Measurements from ENCODE around the gene HLA-DMB. TPM values are rescaled to one million over a fixed set of nuclear protein-coding genes. Genes with fewer than 3 reads are reported as not detected.

HLA-DMB gene
- total RNA-seq, 1 experiment from 2014 or later, result 1.7 TPM

- Histone ChIP-seq H3K4ac (ENCODE audit: low read depth, low read length) (peak overlapping the region; percentile 72; the same call in 1 of the 2 replicates), H3K14ac (ENCODE audit: insufficient read depth, low read length) (peak overlapping the region; percentile 91; the same call in 1 of the 2 replicates), H4K5ac (ENCODE audit: insufficient read length, low read depth, low read length) (peak overlapping the region; percentile 99), H2AK5ac (ENCODE audit: insufficient read length, low read length) (peak overlapping the region; percentile 44), H3K4me1 (ENCODE audit: insufficient read depth, low read length) (no peaks in the 10 kb centered on the region), H3K4me2 (ENCODE audit: insufficient read depth, insufficient read length, low read length) (peak overlapping the region; percentile 87), H2BK5ac (ENCODE audit: insufficient read length, low read length) (peak overlapping the region; percentile 85), H3K56ac (ENCODE audit: insufficient read length, low read depth, low read length) (peak overlapping the region; percentile 98), H2BK15ac (ENCODE audit: low read depth, low read length) (no peak overlapping the region), H3K79me2 (ENCODE audit: insufficient read depth, low read length) (peaks cover 36% of the 10 kb centered on the region), H3K23me2 (ENCODE audit: insufficient read length, low read depth, low read length, poor library complexity, severe bottlenecking) (peaks cover 23% of the 10 kb centered on the region), H2BK120ac (ENCODE audit: low read depth, low read length, poor library complexity, severe bottlenecking) (peak overlapping the region; percentile 78), H3K9ac (ENCODE audit: extremely low read depth, insufficient read length, low read length) (peak overlapping the region; percentile 100), H2BK12ac (ENCODE audit: insufficient read length, low read depth, low read length) (peak overlapping the region; percentile 16), H3K18ac (ENCODE audit: insufficient read length, low read depth, low read length) (peak overlapping the region; percentile 83), H3K79me1 (ENCODE audit: insufficient read depth, low read depth, low read length, poor library complexity, severe bottlenecking) (peaks cover 1% of the 10 kb centered on the region), H2BK20ac (ENCODE audit: low read depth, low read length, poor library complexity, severe bottlenecking) (no peak overlapping the region), H3K23ac (ENCODE audit: insufficient read length, low read depth, low read length) (peak overlapping the region; percentile 64), H3K27ac (ENCODE audit: insufficient read length, low read depth, low read length) (peak overlapping the region; percentile 100), H3K9me3 (ENCODE audit: control insufficient read depth, low read depth, low read length) (no peaks in the 10 kb centered on the region), H4K8ac (replicated peaks; ENCODE audit: insufficient read length, low read depth, low read length) (peak overlapping the region; percentile 79), H4K91ac (ENCODE audit: insufficient read length, low read depth, low read length) (peak overlapping the region; percentile 77), H3T11ph (ENCODE audit: low read length) (peak overlapping the region; percentile 86), H3K27me3 (ENCODE audit: insufficient read depth, low read length) (no peaks in the 10 kb centered on the region), H4K20me1 (ENCODE audit: control insufficient read depth, insufficient read depth, insufficient read length) (no peaks in the 10 kb centered on the region), H2AFZ (ENCODE audit: low read length) (no peak overlapping the region)
- H3K36me3 Mint-ChIP-seq (ENCODE audit: insufficient read depth in 1 of 3, low read depth in 3 of 3), result peaks cover 57 to 63% (median 58%) of the 10 kb centered on the region in 3 experiments
- TF ChIP-seq, protein P1, sequence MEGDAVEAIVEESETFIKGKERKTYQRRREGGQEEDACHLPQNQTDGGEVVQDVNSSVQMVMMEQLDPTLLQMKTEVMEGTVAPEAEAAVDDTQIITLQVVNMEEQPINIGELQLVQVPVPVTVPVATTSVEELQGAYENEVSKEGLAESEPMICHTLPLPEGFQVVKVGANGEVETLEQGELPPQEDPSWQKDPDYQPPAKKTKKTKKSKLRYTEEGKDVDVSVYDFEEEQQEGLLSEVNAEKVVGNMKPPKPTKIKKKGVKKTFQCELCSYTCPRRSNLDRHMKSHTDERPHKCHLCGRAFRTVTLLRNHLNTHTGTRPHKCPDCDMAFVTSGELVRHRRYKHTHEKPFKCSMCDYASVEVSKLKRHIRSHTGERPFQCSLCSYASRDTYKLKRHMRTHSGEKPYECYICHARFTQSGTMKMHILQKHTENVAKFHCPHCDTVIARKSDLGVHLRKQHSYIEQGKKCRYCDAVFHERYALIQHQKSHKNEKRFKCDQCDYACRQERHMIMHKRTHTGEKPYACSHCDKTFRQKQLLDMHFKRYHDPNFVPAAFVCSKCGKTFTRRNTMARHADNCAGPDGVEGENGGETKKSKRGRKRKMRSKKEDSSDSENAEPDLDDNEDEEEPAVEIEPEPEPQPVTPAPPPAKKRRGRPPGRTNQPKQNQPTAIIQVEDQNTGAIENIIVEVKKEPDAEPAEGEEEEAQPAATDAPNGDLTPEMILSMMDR (conservative IDR thresholded peaks at IDR 0.05), result no peak
- H3K4me3 Mint-ChIP-seq, result peak overlapping the region; percentile 96
- no peak for DNase-seq
- H3K27me3 Mint-ChIP-seq (ENCODE audit: low read depth), result peaks cover 4% of the 10 kb centered on the region; the same call in 1 of the 2 replicates
- peaks cover 7 to 11% of the 10 kb centered on the region in 2 experiments for H3K9me3 Mint-ChIP-seq
- H3K4me1 Mint-ChIP-seq, result peaks cover 29 to 33% of the 10 kb centered on the region in 2 experiments
- peak overlapping the region; percentile 100 for H3K27ac Mint-ChIP-seq
- no CpG with 5 or more reads among the region's 15 CpGs for WGBS (ENCODE audit: extremely low coverage, insufficient read length, low lambda C conversion rate)
Measured at GRCh38 chr6:32971242-32971580, 30.4 kb upstream of the HLA-DMB start.
